Mucosa of gallbladder (tissue), 1 donor: Measurements from ENCODE around the gene MPPED1. TPM values are rescaled to one million over a fixed set of nuclear protein-coding genes. Genes with fewer than 3 reads are reported as not detected.

Experiments
- DNase-seq: peaks from one replicate; pipeline ENCODE4 v3.0.0-alpha.2; 2020; ENCODE audit warnings: low spot score
- total RNA-seq: library from RNA; stranded (reverse); gene quantifications from one replicate; pipeline ENCODE4 v1.2.1, GENCODE V29; 2021
- donor health status: DM: no; HTN: no; CAD: no.

Gene MPPED1
- total RNA-seq, 1 donor from 2014 or later: not detected

GRCh38 chr22:43411040-43411868 is 560 bp upstream of the MPPED1 start:
- DNase-seq: no peak

DNA sequence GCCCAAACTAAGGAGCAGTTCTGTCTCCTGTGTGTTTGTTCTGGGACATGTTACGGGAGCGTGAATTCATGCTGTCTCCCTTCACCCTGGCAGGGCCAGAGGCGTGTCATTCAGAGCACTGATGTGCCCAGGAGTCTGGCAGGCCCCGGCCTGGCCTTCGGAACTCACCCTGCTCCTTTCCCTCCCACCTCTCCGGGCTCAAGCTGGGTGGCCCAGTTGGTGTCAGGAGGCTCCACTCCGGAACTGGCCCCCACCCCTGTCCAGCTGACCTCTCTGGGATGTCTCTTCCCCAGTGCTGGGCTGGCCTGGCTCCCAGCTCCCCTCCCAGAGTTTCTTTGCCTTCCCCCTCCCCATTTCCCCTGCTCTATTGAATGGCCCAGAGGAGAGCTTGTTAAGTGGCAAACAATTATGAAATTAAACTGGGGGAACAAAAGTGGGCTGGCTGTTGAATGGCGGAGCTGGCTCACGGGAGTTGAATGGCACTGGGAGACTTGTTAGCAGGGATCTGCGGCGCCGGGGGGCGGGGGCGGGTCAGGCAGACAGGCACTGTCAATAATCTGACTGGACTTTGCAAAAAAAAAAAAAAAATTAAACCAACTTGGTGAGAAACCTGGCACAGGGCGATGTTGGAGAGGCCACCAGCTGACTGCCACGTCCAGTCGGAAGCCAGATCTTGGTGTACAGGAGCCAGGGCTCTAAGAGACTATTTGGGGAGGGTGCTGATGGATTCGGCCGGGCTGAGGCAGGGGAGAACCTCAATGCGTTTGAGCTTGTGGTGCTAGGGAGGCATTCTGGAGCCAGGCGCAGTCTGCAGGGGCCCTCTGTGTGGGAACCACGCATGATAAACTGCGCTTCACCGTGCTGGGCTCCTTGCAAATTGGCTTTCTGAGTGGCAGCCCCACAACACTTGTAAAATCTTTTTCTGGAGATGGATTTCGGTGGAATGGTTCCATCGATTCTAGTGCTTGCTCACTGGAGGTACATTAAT is 1.3 kb downstream of the MPPED1 start:
- no peak for DNase-seq

GRCh38 chr22:43413826-43414225 is 2.0 kb downstream of the MPPED1 start:
- no peak for DNase-seq

GRCh38 chr22:43415681-43416080 is 3.9 kb downstream of the MPPED1 start:
- no peak for DNase-seq

- no peak for DNase-seq
These were observed 5.7 kb downstream of the MPPED1 start for GRCh38 chr22:43417555-43417954.

DNA sequence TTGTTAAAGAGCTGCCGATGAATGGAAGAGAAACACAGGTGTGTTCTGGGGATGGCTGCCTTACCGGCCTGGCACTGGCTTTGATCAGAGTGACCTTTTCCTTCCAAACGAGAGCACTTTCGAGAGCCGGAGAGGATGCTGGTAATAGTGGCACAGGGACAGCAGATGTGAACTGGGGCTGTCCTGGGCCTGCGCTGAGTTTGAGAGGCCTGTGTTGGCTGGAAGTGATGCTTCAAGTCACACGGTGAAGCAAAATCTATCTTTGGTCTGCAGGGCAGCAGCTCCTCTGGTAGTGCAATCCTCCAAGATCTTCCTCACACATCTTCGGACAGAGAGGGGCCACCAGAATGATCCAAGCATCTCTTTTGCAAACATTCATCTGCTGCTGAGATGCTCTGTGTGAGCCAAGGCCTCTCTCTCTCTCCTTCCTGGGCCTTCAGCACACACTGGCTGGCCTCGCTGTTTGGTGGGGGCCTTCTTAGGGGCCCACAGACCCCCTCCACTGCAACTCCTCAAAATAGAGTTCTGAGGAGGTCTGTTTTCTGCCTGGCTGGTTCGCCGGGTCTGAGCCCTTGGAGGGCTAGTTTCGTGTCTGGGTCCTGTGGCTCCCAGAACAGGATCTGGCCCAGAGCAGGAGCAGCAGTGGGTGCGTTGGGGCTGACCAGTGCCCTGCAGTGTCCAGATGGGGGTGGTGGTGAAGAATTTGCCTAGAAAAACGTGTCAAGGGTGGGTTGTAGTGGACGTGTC is 6.4 kb downstream of the MPPED1 start:
- no peak for DNase-seq

DNA sequence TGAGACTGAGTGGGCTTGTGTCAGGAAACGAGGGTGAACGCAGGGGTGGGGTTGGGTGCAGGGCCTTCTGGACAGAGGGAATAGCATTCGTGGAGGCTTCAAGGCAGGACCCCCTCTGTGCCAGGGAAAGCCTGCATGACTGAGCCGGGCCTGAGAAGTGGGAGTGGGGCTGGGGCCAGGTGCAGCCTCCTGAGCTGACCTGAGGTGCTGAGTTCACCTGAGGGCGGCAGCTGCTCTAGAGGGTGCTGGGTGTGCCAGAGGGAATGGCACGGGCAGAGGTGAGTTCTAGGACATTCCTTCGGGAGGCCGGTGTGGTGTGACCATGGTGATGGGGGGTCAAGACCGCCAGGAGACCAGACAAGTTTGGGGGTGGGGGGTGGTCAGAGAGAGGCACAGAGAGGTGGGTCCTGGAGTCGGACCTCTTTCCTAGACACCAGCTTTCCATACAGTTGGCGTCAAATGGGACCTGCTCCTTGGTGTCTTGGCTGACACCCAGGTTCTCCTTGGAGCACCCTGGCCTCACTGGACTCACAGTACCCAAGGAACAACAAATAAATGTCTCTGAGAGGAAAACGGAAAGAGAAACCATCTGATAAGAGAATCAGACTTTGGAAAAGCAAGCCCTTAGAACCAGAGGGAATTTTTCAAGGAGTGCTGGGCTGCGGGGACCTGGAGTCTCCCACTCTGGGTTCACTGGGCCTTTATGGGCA is 7.7 kb downstream of the MPPED1 start:
- no peak for DNase-seq

GRCh38 chr22:43421046-43421665 is 9.3 kb downstream of the MPPED1 start:
- DNase-seq: no peak

DNA sequence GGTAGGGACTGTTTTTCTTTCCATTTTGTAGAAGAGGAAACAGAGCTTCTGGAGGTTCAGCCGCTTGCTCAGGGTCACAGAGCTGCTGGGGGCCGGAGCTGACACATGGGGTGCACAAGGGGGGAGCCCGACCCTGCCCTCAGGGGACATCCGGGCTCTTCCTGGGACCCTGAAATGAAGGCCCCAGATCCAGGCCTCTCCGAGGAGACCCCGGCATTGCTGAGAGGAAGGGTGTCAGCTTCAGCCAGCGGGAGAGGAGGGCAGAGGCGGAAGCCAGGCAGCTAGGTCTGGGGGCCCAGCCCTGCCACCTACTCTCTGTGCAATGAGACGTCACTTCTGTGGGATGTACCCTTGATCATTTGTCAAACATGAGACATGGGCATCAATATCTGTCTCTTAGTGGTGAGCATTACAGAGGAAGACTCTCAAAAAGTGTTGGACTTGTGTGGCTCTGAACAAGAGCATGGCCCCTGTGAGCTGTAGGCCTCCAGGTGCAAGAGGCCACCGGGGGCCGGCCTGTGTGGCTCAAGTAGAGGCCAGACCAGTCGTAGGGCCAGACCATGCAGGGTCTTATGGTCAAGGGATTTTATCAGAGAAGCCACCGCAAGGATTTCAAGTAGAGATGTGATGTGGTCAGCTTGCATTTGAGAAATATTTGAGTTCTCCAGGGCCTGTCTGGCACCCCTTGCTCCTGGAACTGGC is 10.3 kb downstream of the MPPED1 start:
- no peak for DNase-seq

GRCh38 chr22:43423046-43423445 is 11.2 kb downstream of the MPPED1 start:
- DNase-seq: no peak

GRCh38 chr22:43424201-43424600 is 12.4 kb downstream of the MPPED1 start:
- no peak for DNase-seq

DNA sequence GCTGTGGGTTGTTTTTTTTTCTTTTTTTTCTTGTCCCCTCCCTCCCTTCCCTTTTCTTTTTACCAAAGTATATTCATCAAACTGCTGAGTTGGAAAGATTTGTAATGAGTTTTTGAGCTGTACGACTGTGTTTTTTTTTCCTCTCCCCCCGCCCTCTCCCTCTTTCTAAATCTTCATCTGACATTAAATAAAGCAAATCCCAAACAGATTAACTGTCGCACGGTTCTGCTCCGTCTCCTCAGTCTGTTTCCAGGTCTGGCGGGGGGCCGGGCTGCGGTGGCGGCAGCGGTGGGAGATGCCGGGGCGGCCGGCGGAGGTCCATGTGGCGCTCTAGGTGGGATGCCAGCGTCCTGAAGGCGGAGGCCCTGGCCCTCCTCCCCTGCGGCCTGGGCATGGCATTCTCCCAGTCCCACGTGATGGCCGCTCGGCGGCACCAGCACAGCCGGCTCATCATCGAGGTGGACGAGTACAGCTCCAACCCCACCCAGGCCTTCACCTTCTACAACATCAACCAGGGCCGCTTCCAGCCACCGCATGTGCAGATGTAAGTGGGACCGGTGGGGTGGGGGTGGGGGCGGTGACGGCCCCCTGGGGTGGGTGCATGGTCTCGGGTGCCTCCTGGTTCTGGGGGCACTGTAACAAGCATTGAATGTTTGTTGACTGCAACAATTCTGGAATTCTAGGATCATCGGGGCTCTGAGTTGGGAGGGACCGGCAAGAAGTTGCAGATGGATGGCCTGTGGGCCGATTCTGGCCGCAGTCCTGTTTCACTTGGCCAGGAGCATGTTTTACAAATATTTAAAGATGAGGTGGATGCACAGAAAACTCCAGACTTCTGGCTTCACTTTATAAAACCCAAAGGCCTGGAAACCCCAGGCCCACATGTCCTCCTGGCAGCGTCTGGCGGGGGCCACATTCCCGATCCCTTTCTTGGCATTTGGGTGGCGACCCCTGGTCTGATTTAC is 13.1 kb downstream of the MPPED1 start:
- no peak for DNase-seq

DNA sequence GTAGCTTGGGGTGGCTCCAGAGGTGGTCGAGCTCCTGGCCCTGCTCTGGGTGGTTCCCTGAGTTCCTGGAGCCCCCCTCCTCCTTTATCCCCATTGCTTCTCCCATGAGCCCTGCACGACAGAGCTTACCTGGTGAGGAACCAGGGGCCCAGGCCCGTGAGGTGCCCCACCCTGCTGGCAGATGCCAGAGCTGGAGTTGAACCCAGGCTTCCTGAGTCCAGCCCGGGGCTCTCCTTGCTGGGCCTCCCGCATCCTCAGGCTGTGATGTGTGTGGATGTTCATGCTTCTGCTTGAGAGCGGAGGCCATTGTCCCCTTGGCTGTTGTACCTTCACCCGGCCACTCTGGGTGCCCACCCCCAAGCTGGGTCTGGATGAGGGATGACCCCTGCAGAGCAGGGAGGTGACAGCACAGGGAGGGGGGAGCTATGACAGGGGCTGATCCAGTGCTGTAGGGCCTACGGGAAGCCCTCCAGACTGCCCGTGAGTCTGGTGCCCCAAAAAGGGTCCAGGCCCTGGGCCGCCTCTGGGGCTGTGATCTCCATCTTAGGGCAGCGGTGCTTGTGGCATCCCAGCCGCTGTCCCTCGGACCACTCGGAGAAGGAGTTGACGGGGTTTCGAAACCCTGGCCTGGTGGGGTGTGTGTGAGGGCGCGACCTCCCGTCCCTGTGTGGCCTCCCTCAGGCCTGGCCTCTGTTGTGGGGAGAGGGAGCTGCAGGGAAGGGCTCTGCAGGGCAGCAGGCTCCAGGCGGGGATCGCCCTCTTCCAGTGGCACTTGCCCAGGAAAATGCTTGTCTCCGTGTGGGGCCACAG is 14.4 kb downstream of the MPPED1 start:
- no peak for DNase-seq

- no peak for DNase-seq
These were observed 15.0 kb downstream of the MPPED1 start for GRCh38 chr22:43426816-43427215.

- DNase-seq: no peak
These were observed 15.6 kb downstream of the MPPED1 start for GRCh38 chr22:43427296-43428004.

- no peak for DNase-seq
These were observed 16.2 kb downstream of the MPPED1 start for GRCh38 chr22:43428005-43428485.

DNA sequence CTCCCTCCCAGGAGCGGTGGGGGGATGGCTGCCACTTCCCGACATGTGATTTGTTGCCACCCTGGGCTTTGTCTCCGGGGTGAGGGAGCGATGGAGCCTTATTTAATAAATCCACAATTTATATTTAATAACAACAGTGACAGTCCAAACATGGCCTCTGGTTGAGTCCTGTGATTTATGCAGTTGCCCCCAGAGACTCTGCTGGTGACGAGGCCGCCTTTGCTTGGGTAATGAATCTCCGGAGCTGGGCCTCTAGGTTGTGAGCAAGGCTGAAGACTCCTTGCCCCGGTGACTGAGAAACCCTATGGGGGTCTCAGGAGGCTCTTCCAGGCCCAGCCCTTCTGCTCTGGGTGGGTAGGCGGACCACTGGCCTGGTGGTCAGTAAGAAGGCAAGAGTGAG is 16.7 kb downstream of the MPPED1 start:
- DNase-seq: no peak
